GM12878 (cell line): ENCODE data around the gene CLN6. TPM values are rescaled to one million over a fixed set of nuclear protein-coding genes. Genes with fewer than 3 reads are reported as not detected.

Experiments
- ATAC-seq: fragments of 200-7000 bp; cut with Tn5 transposase; 3 replicates; pipeline ENCODE4 v1.9.1; 2020; ENCODE audit warnings: mild to moderate bottlenecking, moderate library complexity
- BruUV-seq: library from RNA; stranded (reverse); fragments of 400-500 nt; replicated peaks from 2 replicates; lab custom pipeline; 2021; lab: Mats Ljungman, UMichigan
- CTCF ChIA-PET: fragments of 300-600 bp; sonication (Branson Sonifier 250); formaldehyde crosslinking; extraction: SDS; loops from one replicate; lab custom pipeline; 2021; ENCODE audit warnings: inconsistent platforms; lab: Yijun Ruan, JAX
- POLR2A ChIA-PET: fragments of 350-600 bp; formaldehyde crosslinking; extraction: SDS; loops from one replicate; lab custom pipeline; 2021; ENCODE audit warnings: inconsistent platforms; lab: Charles Lee
- RAD21 ChIA-PET: fragments of 300-600 bp; sonication (Branson Sonifier 250); formaldehyde crosslinking; loops from one replicate; lab custom pipeline; 2023; ENCODE audit warnings: antibody characterized with exemption; ENCODE audit not compliant: unreplicated experiment; lab: Charles Lee
- SMC1A ChIA-PET: fragments of 300-600 bp; sonication (Branson Sonifier 250); formaldehyde crosslinking; loops from one replicate; lab custom pipeline; 2023; ENCODE audit not compliant: unreplicated experiment, uncharacterized antibody; lab: Charles Lee
- DNase-seq: peaks from one replicate; pipeline ENCODE4 v3.0.0-alpha.2; 2011; ENCODE audit warnings: low read depth, low spot score
- FAIRE-seq: peaks from 3 replicates; lab custom pipeline; 2011; peaks lifted over from hg19 to GRCh38; lab: Jason Lieb, UNC
- H2AFZ ChIP-seq: 2 replicates; pipeline ENCODE4 v1.6.0; 2011; ENCODE audit warnings: low read depth, low read length, control low read depth; ENCODE audit not compliant: control insufficient read depth
- H3K27ac ChIP-seq: 2 replicates; pipeline ENCODE4 v1.5.1; 2011; ENCODE audit warnings: control low read depth; ENCODE audit not compliant: control insufficient read depth, insufficient read depth
- H3K27me3 ChIP-seq, 2 experiments: replicated peaks in 1 of 2; 2 replicates each; pipeline versions ENCODE4 v1.6.0 to v1.6.1; 2011; ENCODE audit warnings: low read length in 1 of 2; ENCODE audit not compliant: control insufficient read depth in 2 of 2, insufficient read depth in 2 of 2
- H3K36me3 ChIP-seq, 2 experiments: 2 replicates each; pipeline ENCODE4 v1.5.1; 2011; ENCODE audit warnings: low read length in 1 of 2; ENCODE audit not compliant: control insufficient read depth in 2 of 2, insufficient read depth in 2 of 2
- H3K4me1 ChIP-seq: 2 replicates; pipeline ENCODE4 v1.6.1; 2011; ENCODE audit warnings: mild to moderate bottlenecking, low read length, moderate library complexity, mixed read lengths; ENCODE audit not compliant: control insufficient read depth, insufficient read depth
- H3K4me2 ChIP-seq: 2 replicates; pipeline ENCODE4 v1.6.0; 2011; ENCODE audit warnings: control low read depth; ENCODE audit not compliant: control insufficient read depth, insufficient read depth
- H3K4me3 ChIP-seq: fragments of 200-600 bp; sonication (generic); 2 replicates; pipeline ENCODE4 v1.5.1; 2016
- H3K79me2 ChIP-seq: 2 replicates; pipeline ENCODE4 v1.6.0; 2011; ENCODE audit warnings: low read length; ENCODE audit not compliant: control insufficient read depth, insufficient read depth
- H3K9ac ChIP-seq: 2 replicates; pipeline ENCODE4 v1.8.0; 2011; ENCODE audit warnings: low read length, control low read depth, mixed read lengths; ENCODE audit not compliant: control insufficient read depth, insufficient read depth
- H3K9me3 ChIP-seq: replicated peaks from 3 replicates; pipeline ENCODE4 v1.5.1; 2011; ENCODE audit warnings: mild to moderate bottlenecking, low read length; ENCODE audit not compliant: control insufficient read depth, insufficient read depth
- H4K20me1 ChIP-seq: 2 replicates; pipeline ENCODE4 v1.6.0; 2011; ENCODE audit not compliant: control insufficient read depth, insufficient read depth
- ATF7 ChIP-seq: fragments of 450-650 bp; IDR thresholded peaks from 2 replicates; pipeline ENCODE4 v1.6.1; 2016; ENCODE audit warnings: low read depth, mild to moderate bottlenecking
- BHLHE40 ChIP-seq, 2 experiments: fragments of 450-650 bp in 1 of 2; IDR thresholded peaks; 2 replicates each; pipeline ENCODE4 v1.6.1; 2011 to 2017; ENCODE audit warnings: low read depth in 2 of 2, borderline replicate concordance in 1 of 2, improper control_type of control experiment in 1 of 2, low read length in 1 of 2, mild to moderate bottlenecking in 1 of 2
- CBX3 ChIP-seq: fragments of 200-600 bp; sonication (generic); IDR thresholded peaks from 2 replicates; pipeline ENCODE4 v1.6.1; 2016; ENCODE audit warnings: low read depth, borderline replicate concordance
- FOXM1 ChIP-seq: IDR thresholded peaks from 2 replicates; pipeline ENCODE4 v1.6.1; 2012; ENCODE audit warnings: low read depth, mild to moderate bottlenecking, inconsistent platforms, low read length, moderate library complexity
- MEF2A ChIP-seq: IDR thresholded peaks from 2 replicates; pipeline ENCODE4 v1.6.1; 2011; ENCODE audit warnings: low read depth, mild to moderate bottlenecking, low read length, moderate library complexity; ENCODE audit not compliant: insufficient read depth
- MEF2B ChIP-seq: fragments of 450-650 bp; IDR thresholded peaks from 2 replicates; pipeline ENCODE4 v1.6.1; 2018; ENCODE audit warnings: mild to moderate bottlenecking, moderate library complexity; ENCODE audit not compliant: partially characterized antibody, poor library complexity, severe bottlenecking
- NFIC ChIP-seq: IDR thresholded peaks from 2 replicates; pipeline ENCODE4 v1.6.1; 2012; ENCODE audit warnings: low read depth, mild to moderate bottlenecking, inconsistent platforms, low read length, moderate library complexity
- NFYB ChIP-seq: IDR thresholded peaks from 2 replicates; pipeline ENCODE4 v1.6.1; 2011; ENCODE audit warnings: low read depth, mild to moderate bottlenecking, low read length, improper control_type of control experiment, moderate library complexity; ENCODE audit not compliant: insufficient read depth
- NR2C1 ChIP-seq: fragments of 450-650 bp; IDR thresholded peaks from 2 replicates; pipeline ENCODE4 v1.6.1; 2017; ENCODE audit warnings: antibody characterized with exemption, mild to moderate bottlenecking, moderate library complexity
- PML ChIP-seq: IDR thresholded peaks from 2 replicates; pipeline ENCODE4 v1.6.1; 2012; ENCODE audit warnings: low read length, inconsistent platforms
- POU2F2 ChIP-seq: IDR thresholded peaks from 3 replicates; pipeline ENCODE4 v1.6.1; 2011; ENCODE audit warnings: low read depth, mild to moderate bottlenecking, low read length, borderline replicate concordance
- RAD21 ChIP-seq: IDR thresholded peaks from 2 replicates; pipeline ENCODE4 v1.6.1; 2011; ENCODE audit warnings: mild to moderate bottlenecking, low read depth, low read length, moderate library complexity; ENCODE audit not compliant: insufficient read depth
- RAD51 ChIP-seq: fragments of 450-650 bp; IDR thresholded peaks from 2 replicates; pipeline ENCODE4 v1.6.1; 2016; ENCODE audit warnings: moderate library complexity, mild to moderate bottlenecking, inconsistent platforms
- RBBP5 ChIP-seq: fragments of 200-600 bp; sonication (generic); conservative IDR thresholded peaks from 2 replicates; pipeline ENCODE4 v1.6.1; 2016
- RELB ChIP-seq: fragments of 450-650 bp; IDR thresholded peaks from 2 replicates; pipeline ENCODE4 v1.6.1; 2017; ENCODE audit warnings: low read depth, mild to moderate bottlenecking, moderate library complexity
- RFX5 ChIP-seq: IDR thresholded peaks from 2 replicates; pipeline ENCODE4 v1.6.1; 2011; ENCODE audit warnings: low read depth, low read length, improper control_type of control experiment
- RUNX3 ChIP-seq: IDR thresholded peaks from 2 replicates; pipeline ENCODE4 v1.6.1; 2012; ENCODE audit warnings: low read length, inconsistent platforms
- SMC3 ChIP-seq: IDR thresholded peaks from 2 replicates; pipeline ENCODE4 v1.6.1; 2011; ENCODE audit warnings: low read length, improper control_type of control experiment, borderline replicate concordance
- SRF ChIP-seq, 2 experiments: IDR thresholded peaks; 2 replicates each; pipeline ENCODE4 v1.6.1; 2011; ENCODE audit warnings: low read depth in 2 of 2, low read length in 2 of 2, mild to moderate bottlenecking in 1 of 2, moderate library complexity in 1 of 2
- STAT1 ChIP-seq: fragments of 450-650 bp; conservative IDR thresholded peaks from 2 replicates; pipeline ENCODE4 v1.6.1; 2014; ENCODE audit warnings: antibody characterized with exemption, mild to moderate bottlenecking
- TARDBP ChIP-seq: IDR thresholded peaks from 2 replicates; pipeline ENCODE4 v1.6.1; 2016; ENCODE audit warnings: borderline replicate concordance
- WGBS: methylation state at CpG from one replicate; pipeline ENCODE4 v1.1.6; 2016; ENCODE audit warnings: low lambda C conversion rate; ENCODE audit not compliant: insufficient replicate concordance, insufficient coverage; ENCODE audit errors: missing lambda C conversion rate; 5-methylcytosine and 5-hydroxymethylcytosine counted together
- in situ Hi-C: fragments of 300-500 bp; cut with MboI; formaldehyde crosslinking; loops from 9 replicates; pipeline ENCODE4 v1.14.3; 2018; ENCODE audit warnings: mixed read lengths
- intact Hi-C: fragments of 100-400 bp; cut with micrococcal nuclease; formaldehyde crosslinking; loops from one replicate; pipeline ENCODE4 v1.14.2; 2022; ENCODE audit not compliant: unreplicated experiment
- polyA plus RNA-seq, 11 experiments: library from polyadenylated mRNA; depleted of rRNA in 4 of 11; unstranded in 6 of 11; stranded (reverse) in 5 of 11; fragments of >200 nt; fragmentation: Nextera tagmentation in 4 of 11; fragmentation: Illumina TruSeq in 1 of 11; extraction: Ambion mirVana in 4 of 11; extraction: Trizol in 1 of 11; gene quantifications; 1 replicate in 1 of 11; 2 replicates in 10 of 11; pipeline versions ENCODE4 v1.2.1 to v1.2.3, GENCODE V29; 2011 to 2016; ENCODE audit warnings: inconsistent platforms in 2 of 11, missing spikeins in 2 of 11, low read depth in 1 of 11
- total RNA-seq, 4 experiments: library from RNA; depleted of rRNA in 3 of 4; stranded (reverse); fragments of >200 nt in 3 of 4; fragmentation: Illumina TruSeq in 1 of 4; extraction: Trizol in 1 of 4; gene quantifications; 2 replicates each; pipeline versions ENCODE4 v1.2.1 to v1.2.3, GENCODE V29; 2013 to 2021

Gene CLN6
- total and polyA plus RNA-seq, 10 of the 15 experiments (the other 5 are each of a cell fraction or from before 2014, with no cell fraction given) = 0.74 to 69.0 (median 30.3) TPM

DNA sequence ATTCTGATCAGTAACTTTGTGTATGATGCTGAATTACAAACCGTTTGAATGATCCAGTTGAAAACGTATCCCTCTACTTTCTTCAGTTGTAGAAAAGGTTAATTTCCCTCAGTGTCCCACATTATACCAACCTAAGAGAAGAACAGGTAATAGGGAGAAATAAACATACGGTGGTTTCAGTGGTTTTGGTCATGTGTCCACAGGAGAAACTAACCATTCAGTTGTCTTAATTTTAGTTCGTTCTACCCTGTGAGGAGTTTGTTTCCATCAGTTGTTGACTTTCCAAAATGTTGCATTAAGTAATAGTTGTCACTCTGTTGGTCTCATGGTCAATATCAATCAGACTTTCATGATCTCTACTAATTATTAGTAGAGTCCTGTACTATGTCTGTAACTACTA is 39.5 kb downstream of the CLN6 start (continued):
- TF ChIP-seq BHLHE40 (IDR thresholded peaks at IDR 0.05; ENCODE audit: borderline replicate concordance in 1 of 2, low read depth in 2 of 2, low read length in 1 of 2) = no peak

- Histone ChIP-seq H3K27ac (no peak overlapping the region), H3K4me1 (peaks cover 17% of the 10 kb centered on the region), H3K27me3 (no peaks in the 10 kb centered on the region), H3K4me3 (no peak overlapping the region), H3K9me3 (no peaks in the 10 kb centered on the region), H3K36me3 (peaks cover 18 to 38% of the 10 kb centered on the region in 2 experiments), H2AFZ (no peak overlapping the region), H3K79me2 (no peaks in the 10 kb centered on the region), H4K20me1 (no peaks in the 10 kb centered on the region), H3K9ac (no peak overlapping the region), H3K4me2 (no peak overlapping the region)
- in situ Hi-C loops (no loop called here), intact Hi-C loops (no loop called here)
- POLR2A ChIA-PET = interaction anchor here (0.6 kb wide), 1 partner anchor 34 kb away, joined by 3 read pairs; no protein-coding TSS in a partner anchor
- WGBS = 2% methylated on average over 2 of the region's 2 CpGs
- no peak for DNase-seq
- ATAC-seq = no peak
- SMC1A ChIA-PET = no interaction called here
- no peak for FAIRE-seq
- no TSS peak for BruUV-seq
- CTCF ChIA-PET = interaction anchor here (1.2 kb wide), 1 partner anchor 11 kb away, joined by 3 read pairs; no protein-coding TSS in a partner anchor
- RAD21 ChIA-PET = no interaction called here
- TF ChIP-seq ATF7 = peak; percentile 39; the same call in 1 of the 2 replicates
- peak; percentile 65; the same call in 1 of the 2 replicates for TF ChIP-seq MEF2A
- TF ChIP-seq NR2C1 = no peak
- TF ChIP-seq RUNX3 = peak; percentile 26; the same call in 1 of the 2 replicates
- TF ChIP-seq RELB = peak; percentile 14; the same call in 1 of the 2 replicates
- TF ChIP-seq CBX3 = no peak
- TF ChIP-seq STAT1 = no peak
- peak; percentile 33; the same call in 1 of the 2 replicates for TF ChIP-seq FOXM1
- no peak for TF ChIP-seq POU2F2
- no peak for TF ChIP-seq RBBP5
- peak; percentile 41 for TF ChIP-seq MEF2B
- TF ChIP-seq TARDBP = no peak
- 0 out of 2 replicates have a peak, but pooled peaks have one; percentile 21 for TF ChIP-seq PML
- no peak for TF ChIP-seq RFX5
- peak; percentile 55; the same call in 1 of the 2 replicates for TF ChIP-seq RAD51
- TF ChIP-seq NFIC = no peak
- no peak for TF ChIP-seq NFYB
- no peak for TF ChIP-seq RAD21
- TF ChIP-seq SRF (IDR thresholded peaks at IDR 0.05; ENCODE audit: low read depth in 2 of 2, low read length in 2 of 2) = no peak
- no peak for TF ChIP-seq SMC3
Measured at GRCh38 chr15:68188647-68189046, 40.9 kb downstream of the CLN6 start.
